GM12864 (cell line): ENCODE data around the gene EML2.

ENCODE experiments used
- DNase-seq: peaks from one replicate; pipeline ENCODE4 v3.0.0-alpha.2; 2011; ENCODE audit warnings: low read depth
- H3K4me3 ChIP-seq: 2 replicates; pipeline ENCODE4 v1.5.1; 2011; ENCODE audit warnings: mild to moderate bottlenecking, low read depth, low read length, control low read depth
- CTCF ChIP-seq: IDR thresholded peaks from 2 replicates; pipeline ENCODE4 v1.5.1; 2011; ENCODE audit warnings: low read depth, mild to moderate bottlenecking, moderate library complexity, low read length, control low read depth, inconsistent platforms; ENCODE audit errors: missing control alignments

EML2 gene

GRCh38 chr19:45601115-45601514 lies 38.1 kb downstream of the EML2 start:
- H3K4me3 ChIP-seq: no peak overlapping the region
- no peak for DNase-seq
- TF ChIP-seq CTCF: no peak

GRCh38 chr19:45600340-45600885 lies 38.8 kb downstream of the EML2 start:
- no peak for DNase-seq
- H3K4me3 ChIP-seq: no peak overlapping the region
- TF ChIP-seq CTCF: no peak

GRCh38 chr19:45599286-45599685 lies 39.9 kb downstream of the EML2 start:
- H3K4me3 ChIP-seq: no peak overlapping the region
- TF ChIP-seq CTCF: no peak
- DNase-seq: no peak

GRCh38 chr19:45598267-45599001 lies 40.8 kb downstream of the EML2 start:
- H3K4me3 ChIP-seq: no peak overlapping the region
- DNase-seq: no peak
- TF ChIP-seq CTCF: no peak

- H3K4me3 ChIP-seq: no peak overlapping the region
- no peak for TF ChIP-seq CTCF
- no peak for DNase-seq
These were observed 41.6 kb downstream of the EML2 start for GRCh38 chr19:45597425-45598111.

- H3K4me3 ChIP-seq: no peak overlapping the region
- DNase-seq: no peak
- TF ChIP-seq CTCF: no peak
These were observed 43.4 kb downstream of the EML2 start for GRCh38 chr19:45595814-45596213.
